ENCODE data around the gene GPX7. TPM values are rescaled to one million over a fixed set of nuclear protein-coding genes. Genes with fewer than 3 reads are reported as not detected.

The GPX7 gene
- total RNA-seq, 1 donor from 2014 or later: 1.1 TPM

DNA sequence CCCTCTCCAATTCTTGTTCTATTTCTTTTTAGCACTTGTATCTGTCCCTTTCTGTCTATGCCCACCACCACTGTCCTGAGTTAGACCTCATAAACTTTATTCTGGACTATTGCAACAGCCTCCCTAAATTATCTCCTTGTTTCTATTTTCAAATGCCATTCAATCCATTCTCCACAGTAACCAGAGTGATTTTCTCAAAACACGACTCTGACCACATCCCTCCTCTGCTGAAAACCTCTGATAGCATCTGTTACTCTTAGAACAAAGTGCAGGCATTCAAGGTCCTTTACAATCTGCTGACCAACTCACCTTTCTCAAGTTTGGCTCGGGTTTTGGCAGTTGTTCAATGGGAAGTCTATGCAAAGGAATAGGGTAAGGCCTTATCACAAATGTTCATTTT lies 22.8 kb upstream of the GPX7 start:
- DNase-seq (ENCODE audit: low read depth) (no peak), FAIRE-seq (no peak)
- no peaks in the 10 kb centered on the region for H3K36me3 ChIP-seq (ENCODE audit: control insufficient read depth, insufficient read depth, low read length)
- no peak overlapping the region for H3K4me3 ChIP-seq (ENCODE audit: low read depth, low read length)
- no peaks in the 10 kb centered on the region for H3K27me3 ChIP-seq (ENCODE audit: control insufficient read depth, insufficient read depth, low read length)
- TF ChIP-seq, protein P1, sequence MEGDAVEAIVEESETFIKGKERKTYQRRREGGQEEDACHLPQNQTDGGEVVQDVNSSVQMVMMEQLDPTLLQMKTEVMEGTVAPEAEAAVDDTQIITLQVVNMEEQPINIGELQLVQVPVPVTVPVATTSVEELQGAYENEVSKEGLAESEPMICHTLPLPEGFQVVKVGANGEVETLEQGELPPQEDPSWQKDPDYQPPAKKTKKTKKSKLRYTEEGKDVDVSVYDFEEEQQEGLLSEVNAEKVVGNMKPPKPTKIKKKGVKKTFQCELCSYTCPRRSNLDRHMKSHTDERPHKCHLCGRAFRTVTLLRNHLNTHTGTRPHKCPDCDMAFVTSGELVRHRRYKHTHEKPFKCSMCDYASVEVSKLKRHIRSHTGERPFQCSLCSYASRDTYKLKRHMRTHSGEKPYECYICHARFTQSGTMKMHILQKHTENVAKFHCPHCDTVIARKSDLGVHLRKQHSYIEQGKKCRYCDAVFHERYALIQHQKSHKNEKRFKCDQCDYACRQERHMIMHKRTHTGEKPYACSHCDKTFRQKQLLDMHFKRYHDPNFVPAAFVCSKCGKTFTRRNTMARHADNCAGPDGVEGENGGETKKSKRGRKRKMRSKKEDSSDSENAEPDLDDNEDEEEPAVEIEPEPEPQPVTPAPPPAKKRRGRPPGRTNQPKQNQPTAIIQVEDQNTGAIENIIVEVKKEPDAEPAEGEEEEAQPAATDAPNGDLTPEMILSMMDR (IDR thresholded peaks at IDR 0.05; ENCODE audit: insufficient read depth, low read length, severe bottlenecking): no peak

DNA sequence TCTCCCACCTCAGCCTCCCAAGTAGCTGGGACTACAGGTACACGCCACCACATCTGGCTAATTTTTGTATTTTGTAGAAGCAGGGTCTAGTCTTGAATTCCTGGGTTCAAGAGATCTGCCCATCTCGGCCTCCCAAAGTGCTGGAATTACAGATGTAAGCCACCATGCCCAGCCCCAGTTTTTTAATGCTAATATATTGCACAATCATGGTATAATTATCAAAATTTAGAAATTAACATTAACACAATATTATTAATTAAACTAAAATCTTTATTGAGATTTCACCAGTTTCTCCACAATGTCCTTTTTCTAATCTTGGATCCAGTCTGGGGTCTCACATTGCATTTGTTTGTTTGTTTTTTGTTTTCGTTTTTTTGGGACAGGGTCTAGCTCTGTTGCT lies 21.9 kb upstream of the GPX7 start:
- TF ChIP-seq, protein P1 (IDR thresholded peaks at IDR 0.05; ENCODE audit: insufficient read depth, low read length, severe bottlenecking): no peak
- no peaks in the 10 kb centered on the region for H3K36me3 ChIP-seq (ENCODE audit: control insufficient read depth, insufficient read depth, low read length)
- no peaks in the 10 kb centered on the region for H3K27me3 ChIP-seq (ENCODE audit: control insufficient read depth, insufficient read depth, low read length)
- no peak for FAIRE-seq
- no peak overlapping the region for H3K4me3 ChIP-seq (ENCODE audit: low read depth, low read length)
- DNase-seq (ENCODE audit: low read depth): no peak

DNA sequence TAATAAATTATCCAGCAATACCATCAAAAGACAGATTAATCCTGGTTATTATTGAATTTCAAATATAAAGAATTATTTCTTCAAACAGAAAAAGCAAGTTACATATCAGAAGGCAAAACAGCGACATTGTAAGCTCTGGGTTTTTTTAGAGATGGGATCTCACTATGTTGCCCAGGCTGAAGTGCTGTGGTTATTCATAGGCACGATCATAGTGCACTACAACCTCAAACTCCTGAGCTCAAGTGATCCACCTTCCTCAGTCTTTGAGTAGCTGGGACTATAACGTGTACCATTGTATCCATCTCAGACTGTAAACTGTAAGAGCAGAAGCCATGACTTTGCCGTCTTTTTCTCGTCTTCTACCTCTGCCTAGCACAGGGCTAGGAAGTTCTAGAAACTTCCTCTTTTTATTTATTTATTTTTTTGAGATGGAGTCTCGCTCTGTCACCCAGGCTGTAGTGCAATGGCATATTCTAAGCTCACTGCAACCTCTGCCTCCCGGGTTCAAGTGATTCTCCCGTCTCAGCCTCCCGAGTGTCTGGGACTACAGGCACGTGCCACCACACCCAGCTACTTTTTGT lies 20.0 kb upstream of the GPX7 start:
- Histone ChIP-seq H3K27me3 (ENCODE audit: control insufficient read depth, insufficient read depth, low read length) (no peaks in the 10 kb centered on the region), H3K4me3 (ENCODE audit: low read depth, low read length) (no peak overlapping the region), H3K36me3 (ENCODE audit: control insufficient read depth, insufficient read depth, low read length) (no peaks in the 10 kb centered on the region)
- no peak for FAIRE-seq
- TF ChIP-seq, protein P1 (IDR thresholded peaks at IDR 0.05; ENCODE audit: insufficient read depth, low read length, severe bottlenecking): no peak
- DNase-seq (ENCODE audit: low read depth): no peak

DNA sequence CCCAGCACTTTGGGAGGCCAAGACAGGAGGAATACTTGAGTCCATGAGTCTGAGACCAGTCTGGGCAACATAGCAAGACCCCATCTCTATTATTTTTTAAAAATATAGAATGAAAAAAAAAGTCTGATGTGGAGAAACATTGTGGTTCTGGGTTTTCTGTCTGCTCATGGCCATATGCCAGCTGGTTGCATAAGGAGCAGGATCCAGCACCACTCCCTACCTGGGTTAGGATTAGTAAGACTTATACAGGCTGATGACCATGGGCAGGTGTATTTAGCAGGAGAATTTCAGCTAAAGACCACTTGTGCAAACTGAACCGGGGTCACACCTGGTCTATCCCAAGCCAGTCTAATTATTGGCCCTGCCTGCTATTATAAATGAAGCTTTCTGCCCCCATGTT lies 16.7 kb upstream of the GPX7 start:
- FAIRE-seq (no peak), DNase-seq (ENCODE audit: low read depth) (peak; percentile 26)
- Histone ChIP-seq H3K27me3 (ENCODE audit: control insufficient read depth, insufficient read depth, low read length) (no peaks in the 10 kb centered on the region), H3K36me3 (ENCODE audit: control insufficient read depth, insufficient read depth, low read length) (no peaks in the 10 kb centered on the region), H3K4me3 (ENCODE audit: low read depth, low read length) (no peak overlapping the region)
- TF ChIP-seq, protein P1 (IDR thresholded peaks at IDR 0.05; ENCODE audit: insufficient read depth, low read length, severe bottlenecking): no peak

DNA sequence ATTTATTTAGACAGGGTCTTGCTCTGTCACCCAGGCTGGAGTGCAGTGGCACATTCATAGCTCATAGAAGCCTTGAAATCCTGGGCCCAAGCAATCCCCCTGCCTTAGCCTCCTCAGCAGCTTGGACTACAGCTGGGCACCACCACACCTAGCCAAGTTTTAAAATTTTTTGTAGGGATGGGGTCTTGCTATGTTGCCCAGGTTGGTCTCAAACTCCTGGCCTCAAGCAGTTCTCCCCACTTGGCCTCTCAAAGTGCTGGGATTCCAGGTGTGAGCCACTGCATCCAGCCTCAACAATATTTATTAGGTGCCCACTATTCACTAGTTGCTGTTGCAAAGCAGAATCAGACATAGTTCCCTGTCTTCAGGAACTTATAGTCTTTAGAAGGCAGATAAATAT lies 14.1 kb upstream of the GPX7 start:
- TF ChIP-seq, protein P1 (IDR thresholded peaks at IDR 0.05; ENCODE audit: insufficient read depth, low read length, severe bottlenecking): no peak
- Histone ChIP-seq H3K36me3 (ENCODE audit: control insufficient read depth, insufficient read depth, low read length) (no peaks in the 10 kb centered on the region), H3K4me3 (ENCODE audit: low read depth, low read length) (no peak overlapping the region), H3K27me3 (ENCODE audit: control insufficient read depth, insufficient read depth, low read length) (no peaks in the 10 kb centered on the region)
- FAIRE-seq (no peak), DNase-seq (ENCODE audit: low read depth) (no peak)

DNA sequence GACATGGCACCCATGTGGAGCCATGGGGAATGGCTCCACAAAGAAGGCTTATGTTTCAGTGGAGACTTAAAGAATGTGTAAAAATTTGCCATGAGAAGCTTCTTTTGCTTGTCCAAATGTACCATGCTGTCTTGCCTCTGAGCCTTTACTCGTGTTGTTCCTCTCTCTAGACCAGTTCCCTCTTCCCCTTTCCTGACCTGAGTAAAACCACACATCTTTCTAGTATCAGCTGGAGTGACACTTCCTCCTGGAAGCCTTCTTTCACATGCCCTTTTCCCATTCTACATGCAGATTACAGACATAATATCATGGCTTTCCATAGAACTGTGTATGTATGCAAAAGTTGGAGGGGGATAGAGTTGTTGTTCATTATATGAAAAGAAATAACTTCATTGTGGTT lies 13.6 kb upstream of the GPX7 start:
- Histone ChIP-seq H3K27me3 (ENCODE audit: control insufficient read depth, insufficient read depth, low read length) (no peaks in the 10 kb centered on the region), H3K36me3 (ENCODE audit: control insufficient read depth, insufficient read depth, low read length) (no peaks in the 10 kb centered on the region), H3K4me3 (ENCODE audit: low read depth, low read length) (no peak overlapping the region)
- TF ChIP-seq, protein P1 (IDR thresholded peaks at IDR 0.05; ENCODE audit: insufficient read depth, low read length, severe bottlenecking): no peak
- FAIRE-seq: no peak
- no peak for DNase-seq (ENCODE audit: low read depth)
